HG03460 (cell line): ENCODE data around the gene CCDC9B.

Source experiments
- ATAC-seq: cut with Tn5 transposase; IDR thresholded peaks from one replicate; pipeline ENCODE4 v1.9.1; 2021; ENCODE audit not compliant: unreplicated experiment

Gene CCDC9B

GRCh38 chr15:40310993-40311392 is 29.7 kb downstream of the CCDC9B start:
- ATAC-seq, result no peak

- ATAC-seq, result no peak
These were observed 30.5 kb downstream of the CCDC9B start for GRCh38 chr15:40310001-40310959.

DNA sequence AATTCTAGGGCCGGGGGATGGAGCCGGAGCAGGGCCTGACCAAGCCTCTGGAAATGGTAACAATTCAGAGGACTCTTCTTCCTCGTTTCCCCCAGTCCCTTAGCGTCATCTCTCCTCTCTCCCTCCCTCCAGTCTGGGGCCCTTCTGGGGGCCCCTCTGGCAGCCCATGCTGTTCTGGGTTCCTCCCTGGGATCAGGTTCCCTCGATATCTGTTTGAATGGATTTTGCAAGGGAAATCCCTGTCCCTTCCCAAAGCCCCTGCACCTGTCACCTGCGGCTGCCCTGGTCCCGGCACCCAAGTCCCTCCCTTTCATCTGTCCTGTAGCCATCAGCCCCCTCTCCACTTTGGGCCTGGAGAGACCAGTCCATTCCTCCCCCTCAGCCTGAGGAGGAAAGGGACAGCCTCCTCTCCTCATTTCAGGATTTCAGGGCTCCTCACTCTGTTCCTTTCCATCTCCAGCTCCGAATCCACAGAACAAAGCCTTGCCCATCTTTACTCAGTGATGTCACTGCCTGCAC is 31.3 kb downstream of the CCDC9B start:
- ATAC-seq, result no peak

- ATAC-seq, result peak; percentile 66
These were observed 33.1 kb downstream of the CCDC9B start, which contains the start of gene PLCB2 for GRCh38 chr15:40307421-40308211. Gene PLCB2 (minus strand): TSS chr15:40307935. CDS start chr15:40307672, 263 bp downstream.

- ATAC-seq, result no peak
These were observed 33.8 kb downstream of the CCDC9B start for GRCh38 chr15:40306908-40307307.

- no peak for ATAC-seq
These were observed 34.4 kb downstream of the CCDC9B start for GRCh38 chr15:40306371-40306770.

GRCh38 chr15:40305281-40305680 is 35.5 kb downstream of the CCDC9B start:
- ATAC-seq, result no peak

DNA sequence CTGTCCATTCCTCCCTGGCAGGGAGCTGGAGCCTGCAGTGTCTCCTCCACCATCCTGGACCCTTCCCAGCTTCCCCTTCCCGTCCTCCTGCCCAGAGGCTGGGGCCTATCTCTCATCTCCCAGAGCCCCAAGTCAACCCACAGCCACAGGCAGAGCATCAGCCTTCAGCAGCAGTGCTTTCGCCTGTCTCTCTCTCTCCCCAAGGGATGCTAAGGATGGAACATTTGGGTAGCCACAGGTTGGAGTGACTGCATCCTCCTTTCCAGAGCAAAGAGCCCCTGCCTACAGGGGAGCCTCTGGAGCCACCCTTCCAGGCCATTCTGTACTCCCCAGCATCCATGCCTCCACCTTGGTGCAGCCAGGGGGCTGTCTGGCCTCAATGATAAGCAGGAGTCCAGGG is 37.2 kb downstream of the CCDC9B start:
- no peak for ATAC-seq

DNA sequence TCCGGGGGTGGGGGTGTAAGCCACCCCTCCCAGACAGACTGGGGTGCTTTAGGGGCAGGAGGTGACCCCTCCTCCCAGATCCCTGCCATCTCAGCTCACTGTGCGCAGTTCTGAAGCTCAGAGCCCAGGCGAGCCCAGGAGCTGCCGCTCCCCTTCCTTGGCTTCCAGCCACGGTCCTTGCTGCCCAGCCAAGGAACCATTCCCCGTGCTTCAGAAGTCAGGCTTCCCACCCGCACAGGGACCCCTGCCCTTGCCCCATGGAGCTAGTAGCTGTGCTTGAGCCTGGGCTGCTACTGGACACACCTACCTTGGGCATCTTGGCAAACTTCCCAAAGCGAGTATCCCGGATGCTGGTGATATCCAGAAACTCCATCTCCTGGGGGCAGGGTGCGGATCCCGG is 37.8 kb downstream of the CCDC9B start:
- ATAC-seq, result no peak

DNA sequence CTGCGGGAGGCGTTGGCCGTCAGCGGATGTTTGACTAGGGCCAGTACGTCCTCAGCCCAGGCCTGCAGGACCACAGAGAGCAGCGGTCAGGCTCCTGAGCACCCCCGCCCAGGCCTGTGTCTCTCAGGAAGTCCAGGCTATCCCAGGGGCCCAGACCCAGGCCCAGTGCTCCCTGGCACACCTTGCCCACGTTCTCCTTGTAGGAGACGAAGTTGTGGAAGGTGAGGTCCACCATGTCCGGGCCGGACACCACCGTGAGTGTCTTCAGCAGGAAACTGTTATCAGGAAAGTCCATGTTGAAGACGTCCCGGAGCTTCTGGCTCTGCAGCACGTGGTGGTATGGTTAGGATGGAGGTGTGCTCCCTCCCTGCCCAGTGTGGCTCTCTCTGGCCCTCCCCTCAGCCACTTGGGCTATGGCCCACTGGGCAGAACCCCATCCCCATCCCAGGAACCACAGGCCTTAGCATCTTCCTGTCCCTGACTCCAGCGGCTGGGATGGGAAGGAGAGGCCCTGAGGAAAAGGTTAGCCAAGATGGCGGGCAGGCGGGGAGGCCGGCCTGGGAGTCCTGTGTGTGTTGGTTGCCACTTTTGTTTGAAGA is 38.4 kb downstream of the CCDC9B start:
- no peak for ATAC-seq

DNA sequence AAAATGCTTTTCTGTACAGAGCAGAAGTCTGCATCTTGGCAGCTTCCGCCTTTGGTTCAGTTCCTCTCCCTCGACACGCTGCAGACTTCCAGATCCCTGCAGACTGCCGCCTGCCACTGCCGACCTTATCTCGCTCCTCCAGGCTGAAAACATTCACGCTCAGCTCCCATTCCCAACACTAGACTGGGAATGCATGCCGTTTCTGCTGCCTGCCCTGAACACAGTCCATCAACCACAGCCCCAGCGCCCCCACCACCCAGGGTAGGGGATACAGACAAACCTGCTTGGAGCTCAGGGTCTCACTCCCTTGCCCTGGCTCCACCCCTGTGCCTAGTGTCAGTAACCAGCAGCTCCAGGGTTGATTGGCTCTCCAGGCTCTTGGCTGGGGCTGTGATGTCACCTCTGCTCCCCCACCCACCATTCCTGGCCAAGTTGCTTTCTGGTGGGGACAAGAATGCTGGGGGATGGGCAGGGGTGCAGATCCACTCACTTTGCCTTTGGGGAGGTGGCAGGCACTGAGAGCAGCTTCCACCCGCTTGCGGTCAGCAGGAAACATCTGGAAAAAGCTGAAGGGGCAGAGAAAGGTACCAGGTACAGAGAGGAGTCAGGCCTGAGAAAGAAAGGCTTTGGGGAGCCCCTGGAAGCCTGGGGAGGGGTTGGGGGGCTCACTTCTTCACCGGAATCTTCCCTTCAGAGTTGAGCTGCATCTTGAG is 39.1 kb downstream of the CCDC9B start:
- no peak for ATAC-seq

DNA sequence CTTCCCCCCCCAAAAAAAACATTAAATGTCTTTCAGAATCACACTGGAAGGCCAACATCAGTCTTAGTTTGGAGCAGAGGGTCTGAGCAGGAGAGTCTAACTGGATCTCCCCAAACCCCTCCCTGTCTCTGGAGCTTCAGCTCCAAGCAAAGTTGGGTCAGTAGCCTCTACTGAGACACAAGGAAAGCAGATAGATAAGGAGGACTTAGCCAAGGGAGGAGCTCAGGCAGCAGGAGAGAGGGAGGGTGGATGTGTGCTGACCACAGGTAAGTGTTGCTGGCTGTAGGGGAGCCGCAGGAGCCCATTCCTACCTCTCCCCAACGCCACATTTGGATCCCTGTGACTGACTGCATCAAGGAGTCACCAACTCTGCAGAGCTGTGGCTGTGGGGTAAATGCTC is 40.0 kb downstream of the CCDC9B start:
- no peak for ATAC-seq

DNA sequence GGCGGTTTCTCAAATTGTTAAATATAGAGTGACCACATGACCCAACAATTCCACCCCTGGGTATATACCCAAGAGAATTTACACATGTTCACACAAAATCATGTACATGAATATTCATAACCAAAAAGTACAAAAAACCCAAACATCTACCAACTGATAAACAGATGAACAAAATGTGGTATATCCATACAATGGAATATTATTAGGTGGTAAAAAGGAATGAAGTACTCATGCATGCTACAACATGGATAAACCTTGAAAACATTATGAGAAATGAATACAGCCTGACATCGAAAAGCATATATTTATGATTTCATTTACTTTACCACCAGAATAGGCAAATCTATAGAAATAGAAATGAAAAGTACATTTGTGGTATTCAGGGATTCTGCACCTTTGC is 40.4 kb downstream of the CCDC9B start:
- ATAC-seq, result no peak

DNA sequence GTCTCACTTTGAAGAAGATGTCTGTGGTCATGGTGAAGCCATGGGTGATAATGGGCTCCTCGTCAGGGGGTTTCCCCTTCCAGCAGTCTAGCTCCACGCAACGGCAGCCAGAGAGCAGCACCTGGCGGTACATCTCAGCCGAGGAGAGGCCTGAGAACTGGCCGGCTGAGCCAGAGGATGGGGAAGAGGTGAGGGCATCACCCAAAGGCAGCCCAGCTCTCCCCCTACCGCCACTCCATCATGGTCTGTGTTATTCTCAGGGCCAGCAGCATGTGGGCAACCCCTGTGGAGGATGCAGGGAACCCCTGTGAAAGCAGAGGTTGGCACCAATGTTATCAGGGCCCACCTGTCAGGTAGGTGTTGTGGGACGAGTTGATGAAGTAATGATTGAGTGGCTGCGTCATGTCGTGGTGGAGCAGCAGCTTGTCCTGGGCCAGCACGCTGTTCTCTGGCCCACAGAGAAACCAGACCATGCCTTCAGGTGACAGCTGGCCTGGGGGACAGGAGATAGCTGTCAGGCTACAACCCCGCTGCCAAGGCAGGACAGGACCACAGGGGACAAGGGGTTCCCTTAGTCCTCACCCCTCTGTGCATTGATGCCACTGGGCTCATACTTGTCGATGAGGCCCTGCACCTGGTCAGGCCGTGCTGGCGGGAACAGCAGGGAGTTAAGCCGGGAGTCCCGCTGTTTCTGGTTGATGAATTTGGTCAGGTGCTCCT is 42.4 kb downstream of the CCDC9B start:
- ATAC-seq, result no peak

- no peak for ATAC-seq
These were observed 43.4 kb downstream of the CCDC9B start for GRCh38 chr15:40297356-40297755.

DNA sequence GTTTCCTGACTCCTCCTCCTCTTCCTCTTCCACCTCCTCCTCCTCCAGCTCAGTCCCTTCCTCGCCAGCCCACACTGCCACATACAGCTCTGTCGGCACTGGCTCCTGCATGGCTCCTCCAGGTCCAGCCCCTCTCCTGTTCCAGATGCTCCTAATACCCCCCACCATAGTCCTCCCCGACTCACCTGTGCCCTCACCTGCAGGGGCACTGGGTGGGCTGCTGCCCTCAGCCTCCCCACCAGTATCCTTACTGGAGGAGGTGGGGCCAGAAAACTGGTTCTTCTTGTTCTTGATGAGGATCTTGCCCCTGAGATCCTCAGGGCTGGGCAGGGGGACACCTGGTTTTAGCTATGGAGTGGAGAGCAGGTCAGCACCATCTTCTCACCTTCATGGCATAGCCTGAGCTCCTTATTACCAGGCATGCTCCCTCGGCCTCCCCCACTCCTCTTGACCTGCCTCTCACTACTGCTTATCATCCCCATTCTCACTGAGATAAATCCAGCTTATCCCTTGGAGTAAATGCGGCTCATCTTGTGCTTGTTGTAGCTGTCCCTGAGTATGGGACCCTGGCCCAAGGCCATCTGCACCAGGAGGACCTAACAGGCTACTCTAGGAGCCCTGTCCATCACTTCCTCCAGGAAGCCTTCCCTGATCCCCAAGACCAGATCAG is 44.0 kb downstream of the CCDC9B start:
- ATAC-seq, result no peak

DNA sequence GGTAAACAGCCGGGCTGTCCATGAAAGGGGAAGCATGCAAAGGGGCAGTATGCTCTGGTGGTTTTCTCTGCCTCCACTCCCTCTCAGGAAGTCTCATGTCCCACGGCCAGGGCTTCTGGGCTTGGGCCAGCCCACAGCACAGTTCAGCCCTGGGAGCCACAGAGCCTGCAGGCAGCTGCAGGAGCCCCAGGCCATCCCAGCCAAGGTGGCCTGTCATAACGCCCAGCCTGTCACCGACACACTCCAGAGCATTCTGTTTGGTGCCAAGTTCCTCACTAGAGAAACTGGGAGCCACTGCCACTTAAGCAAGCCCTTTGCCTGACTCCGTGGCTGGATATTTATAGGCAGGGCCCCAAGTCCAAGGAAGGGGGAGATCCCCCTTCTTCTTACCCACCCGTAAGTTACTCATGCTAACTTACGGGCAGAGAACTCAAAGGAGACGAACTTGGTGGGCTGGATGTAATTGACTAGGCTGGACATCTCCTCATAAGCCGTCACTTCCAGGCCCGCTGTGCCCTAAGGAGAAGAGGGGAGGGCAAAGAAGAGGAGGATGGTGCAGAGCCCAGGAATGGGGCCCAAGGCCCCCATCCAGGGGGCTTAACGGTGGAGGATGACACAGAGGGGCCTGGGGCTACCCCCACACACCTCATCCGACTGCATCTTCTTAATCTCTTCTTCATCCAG is 44.7 kb downstream of the CCDC9B start:
- no peak for ATAC-seq

GRCh38 chr15:40295297-40295696 is 45.4 kb downstream of the CCDC9B start:
- ATAC-seq, result no peak
